NB4 (cell line): ENCODE data around the gene VPS37C.

ENCODE experiments used
- DNase-seq: peaks from one replicate; pipeline ENCODE4 v3.0.0; 2010; ENCODE audit warnings: low read depth
- H3K4me3 ChIP-seq: one replicate; pipeline ENCODE4 v1.5.1; 2011; ENCODE audit warnings: mild to moderate bottlenecking, low read depth, low read length, moderate library complexity
- CTCF ChIP-seq: IDR thresholded peaks from one replicate; pipeline ENCODE4 v1.5.1; 2012; ENCODE audit warnings: low read depth, low read length
- MYC ChIP-seq: IDR thresholded peaks from 2 replicates; pipeline ENCODE4 v1.6.1; 2011; ENCODE audit warnings: low read depth, low read length
- POLR2A ChIP-seq: IDR thresholded peaks from 2 replicates; pipeline ENCODE4 v1.6.1; 2011; ENCODE audit warnings: mild to moderate bottlenecking; ENCODE audit not compliant: insufficient read length; ENCODE audit errors: extremely low read depth
- TF ChIP-seq, protein P1 (sequence below): IDR thresholded peaks from 2 replicates; pipeline ENCODE4 v1.6.1; 2011; ENCODE audit warnings: low read depth, low read length

VPS37C gene

DNA sequence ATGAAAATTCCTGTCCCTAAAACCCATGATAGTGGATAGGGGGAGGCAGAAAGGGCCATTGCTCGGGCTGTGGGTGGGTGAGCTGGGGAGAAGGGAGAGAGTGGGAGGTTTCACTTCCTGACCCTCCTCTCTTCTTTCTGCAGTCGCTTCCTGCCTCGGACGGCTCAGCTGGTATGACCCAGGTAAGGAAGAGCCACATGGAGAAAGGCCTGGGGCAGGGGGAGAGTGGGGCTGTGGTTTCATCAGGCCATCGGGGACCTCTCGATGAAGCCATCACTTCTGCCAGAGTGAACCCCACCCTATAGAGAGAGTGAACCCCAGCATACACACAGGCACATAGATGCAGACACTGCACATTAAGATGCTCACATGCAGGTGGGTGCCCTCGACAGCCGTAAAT, 46.3 kb downstream of the VPS37C start:
- no peak overlapping the region for H3K4me3 ChIP-seq
- no peak for DNase-seq
- TF ChIP-seq, protein P1, sequence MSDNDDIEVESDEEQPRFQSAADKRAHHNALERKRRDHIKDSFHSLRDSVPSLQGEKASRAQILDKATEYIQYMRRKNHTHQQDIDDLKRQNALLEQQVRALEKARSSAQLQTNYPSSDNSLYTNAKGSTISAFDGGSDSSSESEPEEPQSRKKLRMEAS: no peak
- no peak for TF ChIP-seq CTCF
- TF ChIP-seq MYC: no peak
- no peak for TF ChIP-seq POLR2A

DNA sequence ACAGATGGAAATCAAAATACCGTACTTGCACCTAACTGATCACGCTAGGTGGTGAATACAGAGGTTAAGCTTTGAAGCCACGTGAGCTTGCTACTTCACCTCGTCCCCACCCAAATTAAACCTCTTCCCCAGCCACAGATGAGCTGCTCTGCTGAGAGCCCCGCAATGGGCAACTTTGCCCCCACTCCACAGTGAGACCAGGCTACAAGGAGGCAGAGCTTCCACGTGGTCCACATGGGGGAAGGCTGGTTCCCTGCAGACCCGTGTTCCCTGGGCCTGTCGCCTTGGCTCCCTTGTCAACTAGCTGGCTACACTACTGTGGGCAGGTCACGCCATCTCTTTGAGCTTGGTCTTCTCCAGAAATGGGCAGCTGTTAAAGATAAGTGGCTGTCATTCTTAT, 48.0 kb downstream of the VPS37C start:
- TF ChIP-seq POLR2A (no peak), CTCF (no peak), MYC (no peak)
- TF ChIP-seq, protein P1: no peak

DNA sequence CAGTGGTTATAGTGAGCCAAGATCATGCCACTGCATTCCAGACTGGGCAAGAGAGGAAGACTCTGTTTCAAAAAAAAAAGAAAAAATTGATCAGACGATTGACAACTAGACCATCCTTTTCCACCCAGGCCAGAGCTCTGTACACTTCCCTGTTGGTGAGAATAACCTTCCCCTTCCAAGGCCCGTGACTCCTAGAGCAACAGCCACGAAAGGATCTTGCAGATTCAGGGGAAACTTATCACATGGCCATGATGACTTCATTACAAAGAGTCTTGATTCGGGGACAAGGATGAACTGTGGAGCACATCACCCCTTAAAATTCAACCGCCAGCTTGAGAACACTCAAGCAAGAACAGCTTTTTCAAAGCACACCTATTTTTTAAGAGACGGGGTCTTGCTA, 48.7 kb downstream of the VPS37C start:
- H3K4me3 ChIP-seq: no peak overlapping the region
- DNase-seq: no peak
- no peak for TF ChIP-seq MYC
- TF ChIP-seq, protein P1: no peak

More for the DNA sequence above, 48.0 kb downstream of the VPS37C start:
- no peak for DNase-seq
- H3K4me3 ChIP-seq: no peak overlapping the region

DNA sequence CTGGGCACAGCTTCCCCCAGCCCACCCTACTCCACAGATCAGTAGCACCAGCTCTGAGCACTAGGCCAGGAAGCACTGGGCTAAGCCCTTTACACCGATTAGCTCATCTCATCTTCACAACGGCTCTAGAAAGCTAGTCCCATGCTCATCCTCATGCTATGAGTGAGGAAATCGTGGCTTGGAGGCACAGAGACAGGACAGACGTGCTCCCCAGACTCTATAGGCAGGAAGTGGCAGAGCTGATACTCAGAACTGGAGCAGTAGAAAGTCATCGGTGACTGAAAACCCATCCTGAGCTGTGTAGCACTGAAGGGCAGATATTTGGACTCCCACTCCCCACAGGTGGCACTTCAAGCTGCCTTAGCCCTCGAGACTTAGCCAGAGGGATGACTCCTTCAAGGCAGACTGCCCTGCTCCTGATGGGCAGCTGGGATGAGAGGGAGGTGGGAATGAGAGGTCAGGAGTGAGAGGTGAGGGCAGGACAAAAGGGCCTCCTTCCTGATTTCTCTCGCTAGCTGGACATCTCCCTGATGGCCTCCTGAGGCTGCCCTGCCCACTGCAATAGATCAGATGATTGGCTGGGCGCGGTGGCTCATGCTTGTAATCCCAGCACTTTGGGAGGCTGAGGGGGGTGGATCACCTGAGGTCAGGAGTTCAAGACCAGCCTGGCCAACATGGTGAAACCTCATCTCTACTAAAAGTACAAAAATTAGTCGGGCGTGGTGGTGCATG, 49.3 kb downstream of the VPS37C start:
- TF ChIP-seq POLR2A (no peak), MYC (no peak), CTCF (no peak)
- TF ChIP-seq, protein P1: no peak
- no peak overlapping the region for H3K4me3 ChIP-seq
- DNase-seq: no peak

- H3K4me3 ChIP-seq: no peak overlapping the region
- no peak for DNase-seq
- TF ChIP-seq CTCF: no peak
- no peak for TF ChIP-seq MYC
- TF ChIP-seq, protein P1: no peak
- TF ChIP-seq POLR2A: no peak
These were observed 50.2 kb downstream of the VPS37C start for GRCh38 chr11:61111050-61111435.

GRCh38 chr11:61110255-61111049, 50.8 kb downstream of the VPS37C start:
- DNase-seq: no peak
- H3K4me3 ChIP-seq: no peak overlapping the region
- TF ChIP-seq POLR2A: no peak
- TF ChIP-seq, protein P1: no peak
- no peak for TF ChIP-seq MYC
- TF ChIP-seq CTCF: no peak
